Activated B cell treated with CpG ODN at 0.5 μM for 24 hours (primary cell): ENCODE measurements around the gene HAUS3. TPM values are rescaled to one million over a fixed set of nuclear protein-coding genes. Genes with fewer than 3 reads are reported as not detected.

Experiments used
- ATAC-seq: fragments of 200-7000 bp; cut with Tn5 transposase; one replicate; pipeline ENCODE4 v1.10.0; 2021; ENCODE audit warnings: low read depth, mild to moderate bottlenecking, moderate library complexity
- CTCF ChIA-PET: fragments of 350-600 bp; sonication (Branson Sonifier 250); formaldehyde crosslinking; loops from one replicate; lab custom pipeline; 2021; ENCODE audit warnings: antibody characterized with exemption; lab: Charles Lee
- POLR2A ChIA-PET: fragments of 350-600 bp; sonication (Branson Sonifier 250); formaldehyde crosslinking; loops from one replicate; lab custom pipeline; 2021; ENCODE audit warnings: antibody characterized with exemption; lab: Charles Lee
- DNase-seq: peaks from one replicate; pipeline ENCODE4 v3.0.0; 2022
- H3K27ac Mint-ChIP-seq: one replicate; pipeline ENCODE4 v1.8.0; 2020; ENCODE audit warnings: mixed read lengths
- H3K27me3 Mint-ChIP-seq: one replicate; pipeline ENCODE4 v1.8.0; 2021; ENCODE audit warnings: mixed read lengths
- H3K36me3 Mint-ChIP-seq: one replicate; pipeline ENCODE4 v1.8.0; 2021; ENCODE audit warnings: low read depth, mixed read lengths
- H3K4me1 Mint-ChIP-seq: one replicate; pipeline ENCODE4 v1.8.0; 2021; ENCODE audit warnings: mixed read lengths
- H3K4me3 Mint-ChIP-seq: one replicate; pipeline ENCODE4 v1.8.0; 2020; ENCODE audit warnings: mild to moderate bottlenecking, mixed read lengths
- H3K9me3 Mint-ChIP-seq: one replicate; pipeline ENCODE4 v1.8.0; 2020; ENCODE audit warnings: mixed read lengths
- intact Hi-C: fragments of 100-400 bp; cut with micrococcal nuclease; formaldehyde crosslinking; loops from one replicate; pipeline ENCODE4 v1.15.1; 2024
- total RNA-seq: library from RNA; stranded (reverse); gene quantifications from 2 replicates; pipeline ENCODE4 v1.2.3, GENCODE V29; 2022
- TF ChIP-seq, protein P1 (sequence below): fragments of 200-600 bp; IDR thresholded peaks from one replicate; pipeline ENCODE4 v1.8.0; 2022; ENCODE audit warnings: antibody characterized with exemption, mild to moderate bottlenecking

HAUS3 gene
- total RNA-seq, 1 donor from 2014 or later = 17.9 TPM

DNA sequence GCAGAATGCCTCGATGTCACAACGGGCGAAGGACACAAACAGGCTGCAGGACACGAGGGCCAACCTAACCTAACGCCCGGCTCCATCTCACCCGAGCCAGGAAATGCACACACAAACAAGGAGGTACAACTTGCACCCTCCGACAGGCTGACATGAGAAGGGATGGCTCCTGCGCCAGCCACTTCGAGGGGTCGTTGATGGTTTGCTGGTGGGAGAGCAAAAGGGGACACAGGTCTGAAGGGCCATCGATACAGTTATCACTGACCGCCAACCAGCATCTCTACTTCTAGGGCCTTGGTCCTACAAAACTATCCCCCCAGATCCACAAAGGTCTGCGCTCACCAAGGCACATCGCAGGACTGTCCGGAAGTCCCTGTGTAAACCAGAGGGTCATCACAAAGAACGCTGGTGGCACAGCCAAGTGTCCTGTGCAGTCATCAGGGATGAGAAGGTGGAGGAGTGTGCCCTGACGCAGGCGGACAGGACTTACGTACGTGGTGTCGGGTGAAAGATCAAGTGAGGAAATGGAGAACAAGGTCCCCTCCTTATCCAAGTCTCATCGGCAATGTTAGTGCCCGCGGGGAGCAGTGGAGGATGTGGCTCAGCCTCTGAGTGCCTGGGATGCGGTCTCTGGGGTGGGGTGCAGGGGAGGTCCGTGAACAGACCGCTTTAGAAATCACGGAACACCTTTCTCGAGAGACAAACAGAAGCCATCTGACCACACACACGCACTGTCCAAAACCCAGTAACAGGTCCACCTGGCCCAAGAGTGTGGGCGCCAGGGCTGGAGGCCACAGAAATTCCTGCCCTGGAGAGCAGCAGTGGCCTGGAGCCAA lies 13.0 kb upstream of the HAUS3 start:
- peaks cover 47% of the 10 kb centered on the region for H3K36me3 Mint-ChIP-seq
- no peaks in the 10 kb centered on the region for H3K27me3 Mint-ChIP-seq
- DNase-seq = peak; percentile 8
- TF ChIP-seq, protein P1, sequence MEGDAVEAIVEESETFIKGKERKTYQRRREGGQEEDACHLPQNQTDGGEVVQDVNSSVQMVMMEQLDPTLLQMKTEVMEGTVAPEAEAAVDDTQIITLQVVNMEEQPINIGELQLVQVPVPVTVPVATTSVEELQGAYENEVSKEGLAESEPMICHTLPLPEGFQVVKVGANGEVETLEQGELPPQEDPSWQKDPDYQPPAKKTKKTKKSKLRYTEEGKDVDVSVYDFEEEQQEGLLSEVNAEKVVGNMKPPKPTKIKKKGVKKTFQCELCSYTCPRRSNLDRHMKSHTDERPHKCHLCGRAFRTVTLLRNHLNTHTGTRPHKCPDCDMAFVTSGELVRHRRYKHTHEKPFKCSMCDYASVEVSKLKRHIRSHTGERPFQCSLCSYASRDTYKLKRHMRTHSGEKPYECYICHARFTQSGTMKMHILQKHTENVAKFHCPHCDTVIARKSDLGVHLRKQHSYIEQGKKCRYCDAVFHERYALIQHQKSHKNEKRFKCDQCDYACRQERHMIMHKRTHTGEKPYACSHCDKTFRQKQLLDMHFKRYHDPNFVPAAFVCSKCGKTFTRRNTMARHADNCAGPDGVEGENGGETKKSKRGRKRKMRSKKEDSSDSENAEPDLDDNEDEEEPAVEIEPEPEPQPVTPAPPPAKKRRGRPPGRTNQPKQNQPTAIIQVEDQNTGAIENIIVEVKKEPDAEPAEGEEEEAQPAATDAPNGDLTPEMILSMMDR = no peak
- no peaks in the 10 kb centered on the region for H3K9me3 Mint-ChIP-seq
- intact Hi-C loops = no loop called here
- ChIA-PET CTCF (no interaction called here), POLR2A (interaction anchor here (0.6 kb wide), 1 partner anchor 237 kb away, joined by 4 read pairs; no protein-coding TSS in a partner anchor)
- H3K4me3 Mint-ChIP-seq = no peak overlapping the region
- peaks cover 13% of the 10 kb centered on the region for H3K4me1 Mint-ChIP-seq
- no peak overlapping the region for H3K27ac Mint-ChIP-seq
- no peak for ATAC-seq

DNA sequence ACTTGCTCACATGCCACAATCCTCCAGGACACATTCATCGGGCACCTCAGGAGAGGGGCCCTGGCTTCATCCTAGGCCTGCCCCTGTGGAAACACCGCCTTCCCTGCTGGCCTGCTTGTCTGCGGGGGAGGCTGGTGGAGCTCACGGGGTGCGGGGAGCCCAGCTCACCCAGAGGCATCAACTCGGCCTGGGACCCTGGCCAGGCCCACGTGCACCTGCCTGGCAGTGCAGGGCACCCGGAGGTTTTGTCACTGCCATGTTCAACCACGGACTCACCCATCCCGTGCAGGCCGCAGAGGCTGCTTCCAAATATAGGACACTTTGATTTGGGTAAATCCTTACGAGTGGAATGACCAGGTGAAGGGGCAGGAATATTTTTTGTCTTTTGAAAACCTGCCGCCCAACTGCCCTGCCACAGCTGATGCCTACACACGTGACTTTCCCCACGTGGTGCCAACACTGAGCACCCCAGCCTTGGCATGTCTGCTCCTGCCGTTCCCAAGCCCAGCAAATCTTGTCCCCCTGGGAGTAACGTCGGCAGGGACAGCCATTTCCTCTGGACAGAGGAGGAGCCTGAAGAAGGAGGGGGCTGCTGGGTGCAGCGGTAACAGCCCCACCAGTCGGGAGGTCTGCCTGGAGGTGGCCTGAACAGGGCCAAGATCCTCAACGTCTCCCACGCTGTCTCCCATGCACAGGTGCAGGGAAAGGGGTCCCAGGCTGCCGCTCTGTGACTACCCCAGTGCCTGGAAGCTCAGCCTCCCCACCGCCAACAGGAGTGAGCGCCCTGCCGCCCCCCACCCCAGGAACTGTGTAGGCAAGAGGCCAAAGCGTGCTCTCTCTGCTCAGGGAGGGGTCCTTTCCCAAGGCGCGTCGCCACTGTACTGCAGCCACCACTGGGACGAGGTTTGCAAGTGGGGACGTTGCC lies 11.5 kb upstream of the HAUS3 start:
- TF ChIP-seq, protein P1 = no peak
- ChIA-PET CTCF (no interaction called here), POLR2A (interaction anchor here (0.6 kb wide), 1 partner anchor 1231 kb away, joined by 4 read pairs; no protein-coding TSS in a partner anchor)
- Mint-ChIP-seq H3K36me3 (peaks cover 55% of the 10 kb centered on the region), H3K27ac (no peak overlapping the region), H3K27me3 (no peaks in the 10 kb centered on the region), H3K4me3 (no peak overlapping the region), H3K9me3 (no peaks in the 10 kb centered on the region), H3K4me1 (peaks cover 9% of the 10 kb centered on the region)
- ATAC-seq (no peak), DNase-seq (peak; percentile 9)
- intact Hi-C loops = no loop called here

DNA sequence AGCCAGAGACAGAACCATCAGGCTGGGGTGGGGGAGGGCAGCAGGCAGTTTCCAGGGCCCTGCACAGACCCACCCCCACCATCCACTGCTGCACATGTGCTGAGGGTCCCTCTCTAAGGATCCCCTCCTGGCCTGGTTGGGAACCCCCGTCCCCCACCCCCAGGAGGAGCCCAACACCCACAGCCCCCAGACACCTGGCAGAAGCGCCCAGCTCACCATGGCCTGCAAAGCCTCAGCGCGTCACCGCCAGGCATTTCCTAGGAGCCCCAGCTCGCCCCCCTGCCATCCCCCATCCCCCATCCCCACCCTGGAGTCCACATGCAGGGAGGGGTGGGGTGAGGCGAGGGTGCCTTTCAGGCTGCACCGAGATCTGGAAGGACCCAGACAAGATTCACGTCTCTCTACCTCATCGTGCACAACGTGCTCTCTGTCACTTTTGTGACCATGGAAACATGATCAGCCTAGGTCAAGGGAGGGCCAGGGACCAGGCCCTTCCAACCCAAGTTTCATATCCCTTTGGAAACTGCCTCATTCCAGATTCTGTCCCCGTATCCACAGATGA lies 10.7 kb upstream of the HAUS3 start:
- ChIA-PET CTCF (no interaction called here), POLR2A (interaction anchor here (0.6 kb wide), 2 partner anchors 22 to 1230 kb away, joined by 3 to 4 read pairs; no protein-coding TSS in a partner anchor)
- intact Hi-C loops = no loop called here
- Mint-ChIP-seq H3K27me3 (no peaks in the 10 kb centered on the region), H3K4me3 (no peak overlapping the region), H3K4me1 (peaks cover 7% of the 10 kb centered on the region), H3K36me3 (peaks cover 50% of the 10 kb centered on the region), H3K27ac (no peak overlapping the region), H3K9me3 (no peaks in the 10 kb centered on the region)
- ATAC-seq (no peak), DNase-seq (no peak)
- TF ChIP-seq, protein P1 = no peak

DNA sequence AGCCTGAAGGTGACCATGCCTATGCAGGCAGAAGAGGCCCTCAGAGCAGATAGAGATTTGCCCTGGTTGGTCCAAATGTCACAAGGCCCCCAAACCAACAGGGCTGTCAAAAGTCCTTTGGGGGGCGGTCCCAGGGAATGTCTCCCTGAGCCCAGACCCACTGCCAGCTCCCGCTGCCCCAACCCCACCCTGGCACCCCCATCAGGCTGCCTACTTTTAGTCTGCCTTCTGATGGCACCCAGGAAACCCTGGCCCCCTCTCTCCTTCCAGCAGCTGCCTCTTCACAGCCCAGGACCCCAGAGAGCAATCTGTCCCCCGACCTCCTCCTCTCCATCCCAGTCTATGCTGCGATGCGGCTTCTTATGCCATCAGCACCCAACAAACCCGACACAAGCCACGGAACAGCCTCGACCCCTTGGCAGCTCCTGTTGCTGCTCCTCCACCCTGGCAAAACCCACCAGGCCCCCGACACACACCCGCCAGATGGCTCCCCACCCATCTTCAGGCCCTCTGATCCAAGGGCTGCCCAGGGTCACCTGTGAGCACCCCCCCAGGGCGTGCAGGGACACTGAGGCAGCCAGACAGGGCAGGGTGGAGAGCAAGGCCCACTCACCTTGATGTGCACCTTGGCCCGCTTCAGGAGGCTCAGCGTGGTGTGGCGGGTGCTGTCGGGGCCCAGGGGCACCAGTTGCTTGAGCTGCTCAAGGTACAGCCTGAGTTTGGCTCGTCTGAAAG lies 10.0 kb upstream of the HAUS3 start:
- Mint-ChIP-seq H3K27ac (no peak overlapping the region), H3K4me3 (no peak overlapping the region), H3K27me3 (no peaks in the 10 kb centered on the region), H3K36me3 (peaks cover 48% of the 10 kb centered on the region), H3K4me1 (peaks cover 3% of the 10 kb centered on the region), H3K9me3 (no peaks in the 10 kb centered on the region)
- POLR2A ChIA-PET = interaction anchor here (0.6 kb wide), 1 partner anchor 21 kb away, joined by 3 read pairs; no protein-coding TSS in a partner anchor
- TF ChIP-seq, protein P1 = no peak
- CTCF ChIA-PET = no interaction called here
- no peak for ATAC-seq
- intact Hi-C loops = no loop called here
- no peak for DNase-seq
